Karpas-422 (cell line): ENCODE data around the gene PANK2. TPM values are rescaled to one million over a fixed set of nuclear protein-coding genes. Genes with fewer than 3 reads are reported as not detected.
"Not testable (repeated sequence)": the region's sequence is repeated elsewhere in the genome, so short reads cannot be mapped to it uniquely, and the experiment has no call there.

Experiments
- DNase-seq: peaks from one replicate; pipeline ENCODE4 v3.0.0-alpha.2; 2015
- H2AFZ ChIP-seq: fragments of 200-600 bp; sonication (generic); 2 replicates; pipeline ENCODE4 v1.6.1; 2014; ENCODE audit warnings: antibody characterized with exemption, low read length, mixed read lengths
- H3K27ac ChIP-seq: fragments of 200-600 bp; sonication (generic); 2 replicates; pipeline ENCODE4 v1.5.1; 2014; ENCODE audit warnings: mild to moderate bottlenecking, low read length, moderate library complexity
- H3K27me3 ChIP-seq: fragments of 200-600 bp; sonication (generic); 2 replicates; pipeline ENCODE4 v1.6.1; 2014; ENCODE audit warnings: low read length, mixed read lengths
- H3K36me3 ChIP-seq: fragments of 200-600 bp; sonication (generic); 2 replicates; pipeline ENCODE4 v1.6.1; 2014; ENCODE audit warnings: low read length, mixed read lengths; ENCODE audit not compliant: insufficient read depth
- H3K4me1 ChIP-seq: fragments of 200-600 bp; sonication (generic); 2 replicates; pipeline ENCODE4 v1.6.1; 2014; ENCODE audit warnings: mild to moderate bottlenecking, low read length, mixed read lengths
- H3K4me2 ChIP-seq: fragments of 200-600 bp; sonication (generic); 2 replicates; pipeline ENCODE4 v1.6.1; 2014; ENCODE audit warnings: low read length, low read depth, mild to moderate bottlenecking; ENCODE audit not compliant: poor library complexity, severe bottlenecking
- H3K4me3 ChIP-seq: fragments of 200-600 bp; sonication (generic); 2 replicates; pipeline ENCODE4 v1.5.1; 2014; ENCODE audit warnings: mild to moderate bottlenecking, antibody characterized with exemption, low read length, mixed read lengths
- H3K79me2 ChIP-seq: fragments of 200-600 bp; sonication (generic); 2 replicates; pipeline ENCODE4 v1.6.1; 2014; ENCODE audit warnings: mild to moderate bottlenecking, low read length, mixed read lengths
- H3K9ac ChIP-seq: fragments of 200-600 bp; sonication (generic); 2 replicates; pipeline ENCODE4 v1.6.0; 2014; ENCODE audit warnings: low read length
- H3K9me2 ChIP-seq: fragments of 200-600 bp; sonication (generic), shearing (Covaris generic); replicated peaks from 2 replicates; pipeline ENCODE4 v1.6.0; 2014; ENCODE audit warnings: mild to moderate bottlenecking, low read length, moderate library complexity; ENCODE audit not compliant: insufficient read depth
- H3K9me3 ChIP-seq: fragments of 300-700, 200-600 bp; sonication (generic); 2 replicates; pipeline ENCODE4 v1.6.1; 2014; ENCODE audit warnings: low read length, mixed read lengths
- H4K20me1 ChIP-seq: fragments of 200-600 bp; sonication (generic); 2 replicates; pipeline ENCODE4 v1.6.1; 2014; ENCODE audit warnings: mild to moderate bottlenecking, antibody characterized with exemption, low read length, low read depth; ENCODE audit not compliant: insufficient read depth
- total RNA-seq: library from RNA; depleted of rRNA; stranded (reverse); fragments of >200 nt; shearing (Covaris generic); gene quantifications from 2 replicates; pipeline ENCODE4 v1.2.3, GENCODE V29; 2014; ENCODE audit warnings: low replicate concordance

Gene PANK2
- total RNA-seq, 1 experiment from 2014 or later, result 19.2 TPM

GRCh38 chr20:3889489-3890397 lies 556 bp downstream of the PANK2 start:
- H3K9me2 ChIP-seq, result no peaks in the 10 kb centered on the region
- H3K4me2 ChIP-seq, result peak overlapping the region; percentile 68
- peak overlapping the region; percentile 80 for H3K27ac ChIP-seq
- no peaks in the 10 kb centered on the region for H3K9me3 ChIP-seq
- peaks cover 78% of the 10 kb centered on the region for H3K79me2 ChIP-seq
- peak overlapping the region; percentile 98 for H3K9ac ChIP-seq
- no peaks in the 10 kb centered on the region for H3K27me3 ChIP-seq
- H3K4me1 ChIP-seq, result peaks cover 45% of the 10 kb centered on the region
- no peak overlapping the region for H2AFZ ChIP-seq
- H3K36me3 ChIP-seq, result peaks cover 21% of the 10 kb centered on the region
- peak; percentile 79 for DNase-seq
- H3K4me3 ChIP-seq, result peak overlapping the region; percentile 84
- H4K20me1 ChIP-seq, result peaks cover 44% of the 10 kb centered on the region

GRCh38 chr20:3890398-3890751 lies 1.2 kb downstream of the PANK2 start:
- Histone ChIP-seq H3K4me3 (peak overlapping the region; percentile 84), H4K20me1 (peaks cover 46% of the 10 kb centered on the region), H3K9me3 (no peaks in the 10 kb centered on the region), H3K9ac (peak overlapping the region; percentile 98), H3K4me1 (peaks cover 49% of the 10 kb centered on the region), H3K27ac (peak overlapping the region; percentile 80), H2AFZ (no peak overlapping the region), H3K27me3 (no peaks in the 10 kb centered on the region), H3K79me2 (peaks cover 83% of the 10 kb centered on the region), H3K4me2 (peak overlapping the region; percentile 68), H3K9me2 (no peaks in the 10 kb centered on the region), H3K36me3 (peaks cover 21% of the 10 kb centered on the region)
- peak; percentile 67 for DNase-seq

GRCh38 chr20:3890999-3891929 lies 2.1 kb downstream of the PANK2 start:
- Histone ChIP-seq H3K79me2 (peaks cover 88% of the 10 kb centered on the region), H3K36me3 (peaks cover 21% of the 10 kb centered on the region), H3K4me2 (peak overlapping the region; percentile 68), H3K27me3 (no peaks in the 10 kb centered on the region), H3K4me3 (peak overlapping the region; percentile 84), H3K9ac (peak overlapping the region; percentile 98), H3K9me3 (no peaks in the 10 kb centered on the region), H2AFZ (no peak overlapping the region), H4K20me1 (peaks cover 53% of the 10 kb centered on the region), H3K9me2 (no peaks in the 10 kb centered on the region), H3K27ac (peak overlapping the region; percentile 80), H3K4me1 (peaks cover 58% of the 10 kb centered on the region)
- no peak for DNase-seq

GRCh38 chr20:3894796-3895195 lies 5.6 kb downstream of the PANK2 start:
- Histone ChIP-seq H3K4me2 (no peak overlapping the region), H3K9me2 (no peaks in the 10 kb centered on the region), H2AFZ (no peak overlapping the region), H3K4me1 (peaks cover 75% of the 10 kb centered on the region), H3K9me3 (no peaks in the 10 kb centered on the region), H3K27me3 (no peaks in the 10 kb centered on the region), H4K20me1 (peaks cover 83% of the 10 kb centered on the region), H3K27ac (no peak overlapping the region), H3K4me3 (no peak overlapping the region), H3K36me3 (peaks cover 24% of the 10 kb centered on the region), H3K79me2 (peaks cover 100% of the 10 kb centered on the region), H3K9ac (no peak overlapping the region)
- no peak for DNase-seq

GRCh38 chr20:3896302-3896701 lies 7.1 kb downstream of the PANK2 start:
- Histone ChIP-seq H3K9me3 (no peaks in the 10 kb centered on the region), H3K9me2 (no peaks in the 10 kb centered on the region), H4K20me1 (peaks cover 79% of the 10 kb centered on the region), H3K4me2 (peak overlapping the region; percentile 20), H3K27me3 (no peaks in the 10 kb centered on the region), H3K4me3 (no peak overlapping the region), H3K27ac (peak overlapping the region; percentile 38), H3K36me3 (peaks cover 18% of the 10 kb centered on the region), H2AFZ (no peak overlapping the region), H3K4me1 (peaks cover 74% of the 10 kb centered on the region), H3K79me2 (peaks cover 100% of the 10 kb centered on the region), H3K9ac (0 out of 2 replicates have a peak overlapping the region, but pooled peaks have one; percentile 1)
- DNase-seq, result no peak

GRCh38 chr20:3896853-3897583 lies 7.8 kb downstream of the PANK2 start:
- DNase-seq, result no peak
- Histone ChIP-seq H4K20me1 (peaks cover 79% of the 10 kb centered on the region), H3K27me3 (no peaks in the 10 kb centered on the region), H3K4me3 (no peak overlapping the region), H3K9me3 (no peaks in the 10 kb centered on the region), H3K4me2 (peak overlapping the region; percentile 20), H2AFZ (no peak overlapping the region), H3K36me3 (peaks cover 12% of the 10 kb centered on the region), H3K4me1 (peaks cover 67% of the 10 kb centered on the region), H3K79me2 (peaks cover 100% of the 10 kb centered on the region), H3K27ac (peak overlapping the region; percentile 38), H3K9ac (peak overlapping the region; percentile 1; the same call in 1 of the 2 replicates), H3K9me2 (no peaks in the 10 kb centered on the region)

- H3K27ac ChIP-seq, DNase-seq, H2AFZ ChIP-seq, H3K9me2 ChIP-seq, H3K9ac ChIP-seq, H3K36me3 ChIP-seq, H3K27me3 ChIP-seq, H3K4me2 ChIP-seq, H3K4me3 ChIP-seq, H3K9me3 ChIP-seq: not testable (repeated sequence)
- Histone ChIP-seq H4K20me1 (peaks cover 69% of the 10 kb centered on the region), H3K4me1 (peaks cover 55% of the 10 kb centered on the region), H3K79me2 (peaks cover 100% of the 10 kb centered on the region)
Observed at GRCh38 chr20:3898181-3898580, 9.0 kb downstream of the PANK2 start.
